ENCODE results near the gene FRS2.
A peak's percentile ranks its signal among the peaks of the same experiment; 100 is the strongest.

The FRS2 gene, protein sequence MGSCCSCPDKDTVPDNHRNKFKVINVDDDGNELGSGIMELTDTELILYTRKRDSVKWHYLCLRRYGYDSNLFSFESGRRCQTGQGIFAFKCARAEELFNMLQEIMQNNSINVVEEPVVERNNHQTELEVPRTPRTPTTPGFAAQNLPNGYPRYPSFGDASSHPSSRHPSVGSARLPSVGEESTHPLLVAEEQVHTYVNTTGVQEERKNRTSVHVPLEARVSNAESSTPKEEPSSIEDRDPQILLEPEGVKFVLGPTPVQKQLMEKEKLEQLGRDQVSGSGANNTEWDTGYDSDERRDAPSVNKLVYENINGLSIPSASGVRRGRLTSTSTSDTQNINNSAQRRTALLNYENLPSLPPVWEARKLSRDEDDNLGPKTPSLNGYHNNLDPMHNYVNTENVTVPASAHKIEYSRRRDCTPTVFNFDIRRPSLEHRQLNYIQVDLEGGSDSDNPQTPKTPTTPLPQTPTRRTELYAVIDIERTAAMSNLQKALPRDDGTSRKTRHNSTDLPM

DNA sequence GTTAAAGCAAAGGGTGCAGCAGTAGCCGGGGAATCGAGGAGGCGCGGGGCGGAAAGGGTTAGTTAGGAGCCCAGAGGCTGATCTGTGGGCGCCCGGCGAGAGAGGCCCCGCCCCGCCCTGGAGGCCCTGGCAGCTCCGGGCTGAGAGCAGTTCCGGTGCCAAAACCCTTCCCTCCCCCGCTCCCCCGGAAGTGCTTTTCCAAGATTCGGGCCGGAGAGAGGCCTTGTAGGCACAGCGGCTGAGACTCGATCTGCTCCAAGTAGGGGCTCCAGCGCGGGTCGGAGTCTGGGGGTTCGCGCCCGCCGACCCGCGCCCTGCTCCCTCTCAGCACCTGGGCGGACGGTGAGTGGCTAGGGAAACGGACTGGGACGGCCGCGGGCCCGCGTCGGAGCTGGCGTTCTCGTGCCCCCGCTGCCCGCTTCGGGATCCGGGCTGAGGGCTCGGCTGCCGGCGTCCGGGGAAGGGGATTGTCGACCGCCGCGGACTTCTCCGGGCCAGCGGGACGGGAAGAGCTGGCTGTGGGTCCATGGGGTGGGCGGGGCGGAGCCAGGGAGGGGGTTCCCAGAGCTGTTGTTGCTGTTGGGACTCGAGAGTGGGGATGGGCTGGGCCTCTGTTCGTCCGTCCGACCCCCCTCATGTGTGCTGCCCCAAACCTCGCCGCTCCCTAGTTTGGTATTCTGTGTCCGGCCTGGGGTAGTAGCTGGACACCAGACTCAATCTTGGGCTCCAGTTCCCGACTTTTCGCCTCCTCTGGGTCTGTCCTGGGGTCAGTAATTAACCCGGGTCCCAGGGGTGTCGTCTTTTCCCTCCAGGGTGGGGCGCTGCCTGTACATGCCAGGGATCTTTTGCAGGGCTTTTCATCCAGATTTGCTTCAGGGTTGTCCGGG lies at the start of gene FRS2:
TSS of gene FRS2 (plus strand) at position 200 of the 887 bp plus-strand sequence. CDS start 98,643 bp downstream, outside the sequence.
- Histone ChIP-seq H3K36me3 (ENCODE audit: insufficient read depth, low read length) (no peaks in the 10 kb centered on the region), H3K4me3 (peak within 1 kb of the TSS; percentile 91), H3K9ac (ENCODE audit: insufficient read length) (peak within 1 kb of the TSS; percentile 97), H3K9me3 (ENCODE audit: low read depth, low read length) (no peaks in the 10 kb centered on the region), H3K27ac (peak within 1 kb of the TSS; percentile 82)
- no peak for DNase-seq (ENCODE audit: low read depth, low spot score)
- TF ChIP-seq POLR2AphosphoS5 (IDR thresholded peaks at IDR 0.05; ENCODE audit: borderline replicate concordance, low read depth, low read length): peak; percentile 95
- no peak for TF ChIP-seq EZH2 (IDR thresholded peaks at IDR 0.05)
- no peak for TF ChIP-seq FOXP2 (optimal IDR thresholded peaks at IDR 0.05; ENCODE audit: control extremely low read depth, extremely low read length, insufficient read depth)

GRCh38 chr12:69421548-69421947 lies 48.6 kb upstream of the FRS2 start:
- no peak for DNase-seq (ENCODE audit: low read depth, low spot score)
- H3K9ac ChIP-seq (ENCODE audit: insufficient read length): no peak overlapping the region
- TF ChIP-seq POLR2AphosphoS5 (IDR thresholded peaks at IDR 0.05; ENCODE audit: borderline replicate concordance, low read depth, low read length): no peak
- TF ChIP-seq FOXP2 (optimal IDR thresholded peaks at IDR 0.05; ENCODE audit: control extremely low read depth, extremely low read length, insufficient read depth): no peak
- TF ChIP-seq EZH2 (IDR thresholded peaks at IDR 0.05): no peak
- H3K4me3 ChIP-seq: no peak overlapping the region
- H3K36me3 ChIP-seq (ENCODE audit: insufficient read depth, low read length): no peaks in the 10 kb centered on the region
- no peaks in the 10 kb centered on the region for H3K9me3 ChIP-seq (ENCODE audit: low read depth, low read length)
- H3K27ac ChIP-seq: no peak overlapping the region

- TF ChIP-seq EZH2 (IDR thresholded peaks at IDR 0.05) (no peak), POLR2AphosphoS5 (IDR thresholded peaks at IDR 0.05; ENCODE audit: borderline replicate concordance, low read depth, low read length) (no peak), FOXP2 (optimal IDR thresholded peaks at IDR 0.05; ENCODE audit: control extremely low read depth, extremely low read length, insufficient read depth) (no peak)
- Histone ChIP-seq H3K36me3 (ENCODE audit: insufficient read depth, low read length) (no peaks in the 10 kb centered on the region), H3K9me3 (ENCODE audit: low read depth, low read length) (no peaks in the 10 kb centered on the region), H3K9ac (ENCODE audit: insufficient read length) (no peak overlapping the region), H3K27ac (no peak overlapping the region), H3K4me3 (no peak overlapping the region)
- no peak for DNase-seq (ENCODE audit: low read depth, low spot score)
Observed at GRCh38 chr12:69423037-69423905, 46.9 kb upstream of the FRS2 start.

DNA sequence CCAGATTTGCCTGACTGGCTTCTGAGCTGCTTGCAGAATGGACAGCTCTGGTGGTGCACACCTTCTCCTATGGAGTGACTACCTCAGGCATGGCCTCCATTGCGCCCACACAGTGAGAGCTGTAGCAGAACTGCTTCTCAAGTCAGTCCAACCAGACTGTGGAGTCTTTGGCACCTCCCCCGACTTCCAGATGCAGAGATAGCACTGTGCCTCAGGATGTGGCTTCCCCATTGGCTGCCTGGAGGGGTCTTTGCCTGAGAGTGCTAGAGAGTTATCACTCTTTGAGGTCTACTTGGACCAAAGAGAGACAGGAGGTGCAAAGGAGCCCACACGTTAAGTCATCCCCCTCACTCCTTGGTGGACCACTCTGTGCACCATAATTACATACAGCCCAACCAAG lies 44.8 kb upstream of the FRS2 start:
- H3K27ac ChIP-seq: no peak overlapping the region
- H3K4me3 ChIP-seq: no peak overlapping the region
- no peaks in the 10 kb centered on the region for H3K36me3 ChIP-seq (ENCODE audit: insufficient read depth, low read length)
- no peaks in the 10 kb centered on the region for H3K9me3 ChIP-seq (ENCODE audit: low read depth, low read length)
- DNase-seq (ENCODE audit: low read depth, low spot score): no peak
- TF ChIP-seq POLR2AphosphoS5 (IDR thresholded peaks at IDR 0.05; ENCODE audit: borderline replicate concordance, low read depth, low read length) (no peak), EZH2 (IDR thresholded peaks at IDR 0.05) (no peak), FOXP2 (optimal IDR thresholded peaks at IDR 0.05; ENCODE audit: control extremely low read depth, extremely low read length, insufficient read depth) (no peak)
- H3K9ac ChIP-seq (ENCODE audit: insufficient read length): no peak overlapping the region

GRCh38 chr12:69428351-69429073 lies 41.7 kb upstream of the FRS2 start:
- TF ChIP-seq FOXP2 (optimal IDR thresholded peaks at IDR 0.05; ENCODE audit: control extremely low read depth, extremely low read length, insufficient read depth): no peak
- TF ChIP-seq EZH2 (IDR thresholded peaks at IDR 0.05): no peak
- TF ChIP-seq POLR2AphosphoS5 (IDR thresholded peaks at IDR 0.05; ENCODE audit: borderline replicate concordance, low read depth, low read length): no peak
- Histone ChIP-seq H3K36me3 (ENCODE audit: insufficient read depth, low read length) (no peaks in the 10 kb centered on the region), H3K9me3 (ENCODE audit: low read depth, low read length) (no peaks in the 10 kb centered on the region), H3K27ac (no peak overlapping the region), H3K4me3 (no peak overlapping the region), H3K9ac (ENCODE audit: insufficient read length) (no peak overlapping the region)
- no peak for DNase-seq (ENCODE audit: low read depth, low spot score)

- no peak for DNase-seq (ENCODE audit: low read depth, low spot score)
- Histone ChIP-seq H3K9me3 (ENCODE audit: low read depth, low read length) (no peaks in the 10 kb centered on the region), H3K36me3 (ENCODE audit: insufficient read depth, low read length) (no peaks in the 10 kb centered on the region), H3K4me3 (no peak overlapping the region), H3K9ac (ENCODE audit: insufficient read length) (no peak overlapping the region), H3K27ac (no peak overlapping the region)
- no peak for TF ChIP-seq FOXP2 (optimal IDR thresholded peaks at IDR 0.05; ENCODE audit: control extremely low read depth, extremely low read length, insufficient read depth)
- TF ChIP-seq POLR2AphosphoS5 (IDR thresholded peaks at IDR 0.05; ENCODE audit: borderline replicate concordance, low read depth, low read length): no peak
- TF ChIP-seq EZH2 (IDR thresholded peaks at IDR 0.05): no peak
Observed at GRCh38 chr12:69430942-69431590, 39.1 kb upstream of the FRS2 start.
